22Rv1 (cell line): ENCODE data around the gene FHOD3.

Source experiments
- H3K27ac ChIP-seq: fragments of 450-650 bp; 2 replicates; pipeline ENCODE4 v1.5.1; 2017
- ZFX ChIP-seq: fragments of 450-650 bp; IDR thresholded peaks from 2 replicates; pipeline ENCODE4 v1.6.1; 2017; ENCODE audit warnings: antibody characterized with exemption, borderline replicate concordance
- TF ChIP-seq, protein P1 (sequence below): fragments of 450-650 bp; IDR thresholded peaks from 2 replicates; pipeline ENCODE4 v1.5.1; 2017; ENCODE audit warnings: mild to moderate bottlenecking

Gene FHOD3

DNA sequence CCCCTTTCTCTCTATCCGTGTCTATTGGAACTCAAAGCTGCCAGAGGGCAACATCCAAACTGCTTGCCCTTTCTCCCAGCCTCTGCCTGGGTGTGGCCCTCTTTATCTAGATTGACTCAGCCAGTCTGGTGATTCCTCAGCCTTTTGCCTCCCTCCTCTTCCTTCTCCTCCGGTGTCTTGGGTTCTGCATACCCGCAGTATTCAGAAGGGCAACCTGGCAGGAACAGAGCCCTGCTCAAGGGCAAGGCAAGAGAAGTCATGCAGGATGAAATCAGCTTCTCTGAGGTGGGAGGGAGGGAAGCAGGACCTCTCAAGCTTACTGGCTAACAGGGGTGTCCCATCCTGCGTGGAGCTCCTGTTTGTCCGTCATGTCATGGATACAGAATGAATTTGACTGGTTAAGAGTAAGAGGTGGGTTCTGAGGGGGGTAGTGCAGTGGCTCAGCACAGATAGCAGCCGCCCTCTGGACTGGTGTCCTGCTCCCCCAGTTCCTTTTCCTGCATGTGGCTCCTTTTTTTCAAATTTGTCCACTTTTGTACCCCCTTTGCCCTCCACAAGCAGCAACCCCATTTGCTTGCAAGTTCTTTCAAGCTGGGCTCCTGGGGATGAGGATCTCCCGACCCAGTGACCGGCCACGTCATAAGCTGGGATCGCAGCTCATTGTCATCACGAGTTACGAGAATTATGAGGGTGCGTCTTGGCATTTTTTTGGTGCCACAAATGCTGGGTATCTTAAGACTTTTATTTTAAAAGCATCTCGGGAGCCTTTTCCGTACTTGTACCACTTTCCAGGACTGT, 154.1 kb downstream of the FHOD3 start:
- H3K27ac ChIP-seq = no peak overlapping the region
- TF ChIP-seq, protein P1, sequence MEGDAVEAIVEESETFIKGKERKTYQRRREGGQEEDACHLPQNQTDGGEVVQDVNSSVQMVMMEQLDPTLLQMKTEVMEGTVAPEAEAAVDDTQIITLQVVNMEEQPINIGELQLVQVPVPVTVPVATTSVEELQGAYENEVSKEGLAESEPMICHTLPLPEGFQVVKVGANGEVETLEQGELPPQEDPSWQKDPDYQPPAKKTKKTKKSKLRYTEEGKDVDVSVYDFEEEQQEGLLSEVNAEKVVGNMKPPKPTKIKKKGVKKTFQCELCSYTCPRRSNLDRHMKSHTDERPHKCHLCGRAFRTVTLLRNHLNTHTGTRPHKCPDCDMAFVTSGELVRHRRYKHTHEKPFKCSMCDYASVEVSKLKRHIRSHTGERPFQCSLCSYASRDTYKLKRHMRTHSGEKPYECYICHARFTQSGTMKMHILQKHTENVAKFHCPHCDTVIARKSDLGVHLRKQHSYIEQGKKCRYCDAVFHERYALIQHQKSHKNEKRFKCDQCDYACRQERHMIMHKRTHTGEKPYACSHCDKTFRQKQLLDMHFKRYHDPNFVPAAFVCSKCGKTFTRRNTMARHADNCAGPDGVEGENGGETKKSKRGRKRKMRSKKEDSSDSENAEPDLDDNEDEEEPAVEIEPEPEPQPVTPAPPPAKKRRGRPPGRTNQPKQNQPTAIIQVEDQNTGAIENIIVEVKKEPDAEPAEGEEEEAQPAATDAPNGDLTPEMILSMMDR = no peak
- no peak for TF ChIP-seq ZFX

DNA sequence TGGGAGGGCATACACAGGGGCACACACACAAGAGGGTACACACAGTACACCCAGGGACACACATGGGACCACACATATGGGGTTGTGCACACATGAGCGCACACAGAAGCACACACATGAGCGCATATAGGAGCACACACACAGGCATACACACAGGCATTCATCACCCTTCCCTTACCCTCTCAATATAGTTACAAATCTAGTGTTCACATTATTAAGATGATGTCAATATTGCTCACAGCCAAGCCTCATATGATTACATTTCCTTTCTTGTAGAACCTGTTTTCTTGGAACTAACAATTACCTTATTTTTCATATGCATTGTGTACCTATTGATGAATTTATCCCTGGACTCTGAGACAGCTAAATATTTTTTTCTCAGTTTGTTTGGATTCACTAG, 156.7 kb downstream of the FHOD3 start:
- no peak overlapping the region for H3K27ac ChIP-seq
- no peak for TF ChIP-seq ZFX
- TF ChIP-seq, protein P1 = no peak

DNA sequence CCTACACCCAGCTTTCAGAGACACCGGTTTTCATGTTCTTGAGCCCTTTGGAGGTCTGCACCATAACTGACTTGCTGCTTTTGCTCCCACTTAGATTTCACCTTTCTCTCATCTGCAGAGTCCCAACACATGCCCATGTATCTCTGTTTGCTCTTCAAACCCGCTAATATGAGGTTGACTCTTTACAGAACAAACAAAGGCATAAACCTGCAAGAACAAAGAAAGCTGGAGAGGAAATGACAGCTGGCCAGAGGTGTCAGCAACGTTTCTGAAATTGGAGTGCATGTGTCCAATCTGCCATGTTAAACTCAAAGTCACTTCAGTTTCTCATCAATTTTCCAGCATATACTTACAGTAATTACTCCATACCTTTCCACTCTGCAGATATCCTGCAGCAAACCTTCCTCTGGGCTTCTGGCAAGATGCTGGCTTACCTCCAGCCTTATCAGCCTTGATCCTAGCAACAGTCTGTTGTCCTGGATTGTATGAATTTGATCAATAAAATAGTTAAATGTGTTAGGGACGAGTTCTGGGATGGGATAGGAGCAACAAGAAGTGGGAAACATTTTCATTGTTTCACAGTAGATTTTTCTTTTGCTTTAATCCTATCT, 157.4 kb downstream of the FHOD3 start:
- TF ChIP-seq, protein P1 = no peak
- TF ChIP-seq ZFX = no peak
- H3K27ac ChIP-seq = no peak overlapping the region

DNA sequence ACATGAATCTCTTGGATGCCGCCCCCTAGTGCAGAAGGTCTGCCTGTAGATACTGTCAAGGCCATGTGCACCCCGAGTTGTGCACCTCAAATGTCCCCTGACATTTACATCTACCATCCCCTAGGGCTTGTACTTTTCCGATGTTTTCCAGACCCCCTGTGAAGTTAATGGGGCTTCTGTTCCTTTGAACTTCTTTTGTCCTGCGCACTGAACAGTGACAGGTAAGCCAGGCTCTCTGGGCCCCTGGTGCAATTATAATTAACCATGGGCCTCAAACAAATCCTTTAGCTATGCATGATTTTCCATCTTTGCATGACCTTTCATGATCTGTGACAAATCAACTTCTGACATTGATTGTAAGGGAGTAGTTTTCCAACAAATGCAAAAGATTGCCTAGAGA, 158.4 kb downstream of the FHOD3 start:
- no peak overlapping the region for H3K27ac ChIP-seq
- TF ChIP-seq ZFX = no peak
- TF ChIP-seq, protein P1 = no peak

DNA sequence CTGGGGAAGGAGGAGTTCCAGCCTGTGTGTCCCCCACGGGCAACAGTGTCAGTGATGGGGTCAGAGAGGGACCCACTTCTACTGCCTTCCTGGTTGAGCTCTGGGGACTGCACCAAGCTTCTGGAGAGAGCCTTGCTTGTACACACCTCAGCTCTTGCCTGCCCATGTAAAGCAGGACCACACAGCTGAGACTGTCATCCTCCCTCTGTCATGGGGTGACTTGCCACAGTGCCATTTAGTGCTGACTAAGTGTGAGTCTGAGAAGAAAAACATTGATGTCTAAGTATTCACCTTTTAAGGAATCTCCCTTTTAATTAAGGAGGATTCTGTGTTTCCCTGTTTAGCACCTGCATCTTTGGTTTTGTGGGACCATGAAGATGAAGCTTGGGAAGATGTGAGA, 159.1 kb downstream of the FHOD3 start:
- H3K27ac ChIP-seq = no peak overlapping the region
- TF ChIP-seq ZFX = no peak
- TF ChIP-seq, protein P1 = no peak

DNA sequence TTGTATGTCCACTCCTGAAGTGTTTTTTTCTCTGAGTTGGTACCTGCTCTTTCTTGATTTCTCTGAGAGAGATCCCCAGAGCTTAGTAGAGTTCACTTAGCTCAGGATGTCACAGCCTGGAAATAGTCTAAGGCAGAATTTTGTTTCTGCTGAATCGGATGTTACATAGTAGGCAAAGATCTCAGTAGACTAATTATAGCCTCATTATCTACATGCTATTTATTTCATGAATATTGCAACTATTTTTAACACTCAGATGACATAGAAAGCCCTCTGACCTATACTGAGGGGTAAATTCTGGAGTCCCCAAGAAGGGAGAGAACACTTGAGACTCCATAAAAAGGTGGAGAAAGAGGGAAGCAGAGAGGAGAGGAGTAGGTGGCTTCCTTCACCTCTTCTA, 160.2 kb downstream of the FHOD3 start:
- H3K27ac ChIP-seq = no peak overlapping the region
- TF ChIP-seq, protein P1 = no peak
- TF ChIP-seq ZFX = no peak

DNA sequence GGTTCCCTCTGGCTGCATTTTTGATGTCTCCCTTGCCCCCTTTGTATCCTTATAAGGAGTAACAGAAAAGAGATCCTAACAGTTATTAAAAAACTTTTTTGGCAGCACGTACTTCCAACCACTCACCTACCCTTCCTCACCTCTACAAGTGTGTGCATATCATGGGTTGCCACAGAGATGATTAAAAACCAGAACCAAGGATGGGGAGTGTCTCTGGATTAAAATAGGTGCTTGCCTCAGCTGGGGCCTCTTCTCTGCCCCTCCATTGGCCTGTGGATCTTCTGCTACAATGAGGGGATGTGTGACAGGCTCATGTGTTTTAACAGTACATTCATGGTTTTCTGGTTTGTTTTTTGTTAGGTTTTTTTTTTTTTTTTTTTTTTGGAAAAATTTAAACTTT, 160.8 kb downstream of the FHOD3 start:
- TF ChIP-seq, protein P1 = no peak
- no peak for TF ChIP-seq ZFX

More for the DNA sequence above, 160.8 kb downstream of the FHOD3 start:
- H3K27ac ChIP-seq = no peak overlapping the region
